ENCODE data around the gene FRY. TPM values are rescaled to one million over a fixed set of nuclear protein-coding genes. Genes with fewer than 3 reads are reported as not detected.

The FRY gene
- total and polyA plus RNA-seq, 9 of the 15 experiments (the other 6 are each of a cell fraction or from before 2014, with no cell fraction given): 0.03 to 0.31 (median 0.11) TPM; not detected in 3

DNA sequence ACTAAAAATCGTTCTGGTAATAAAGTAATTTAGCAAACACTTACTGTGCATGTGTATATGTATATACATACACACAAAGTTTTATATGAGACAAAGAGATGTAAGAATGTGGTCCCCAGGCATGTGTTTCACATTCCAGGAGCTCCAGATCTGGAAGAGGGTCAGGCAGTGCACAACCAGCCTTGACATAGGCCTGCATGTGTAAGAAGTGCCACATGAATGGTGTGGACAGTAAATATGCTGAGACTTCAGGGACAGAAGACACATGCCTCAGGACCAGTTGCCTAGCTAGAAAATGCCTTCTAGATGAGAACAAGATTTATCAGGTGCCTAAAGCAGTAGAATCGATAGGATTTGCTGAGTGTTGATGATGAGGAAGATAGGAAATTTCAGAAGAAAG lies 76.4 kb downstream of the FRY start (continued):
- TF ChIP-seq, protein P1, sequence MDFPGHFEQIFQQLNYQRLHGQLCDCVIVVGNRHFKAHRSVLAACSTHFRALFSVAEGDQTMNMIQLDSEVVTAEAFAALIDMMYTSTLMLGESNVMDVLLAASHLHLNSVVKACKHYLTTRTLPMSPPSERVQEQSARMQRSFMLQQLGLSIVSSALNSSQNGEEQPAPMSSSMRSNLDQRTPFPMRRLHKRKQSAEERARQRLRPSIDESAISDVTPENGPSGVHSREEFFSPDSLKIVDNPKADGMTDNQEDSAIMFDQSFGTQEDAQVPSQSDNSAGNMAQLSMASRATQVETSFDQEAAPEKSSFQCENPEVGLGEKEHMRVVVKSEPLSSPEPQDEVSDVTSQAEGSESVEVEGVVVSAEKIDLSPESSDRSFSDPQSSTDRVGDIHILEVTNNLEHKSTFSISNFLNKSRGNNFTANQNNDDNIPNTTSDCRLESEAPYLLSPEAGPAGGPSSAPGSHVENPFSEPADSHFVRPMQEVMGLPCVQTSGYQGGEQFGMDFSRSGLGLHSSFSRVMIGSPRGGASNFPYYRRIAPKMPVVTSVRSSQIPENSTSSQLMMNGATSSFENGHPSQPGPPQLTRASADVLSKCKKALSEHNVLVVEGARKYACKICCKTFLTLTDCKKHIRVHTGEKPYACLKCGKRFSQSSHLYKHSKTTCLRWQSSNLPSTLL (IDR thresholded peaks at IDR 0.05): no peak
- TF ChIP-seq ZNF212 (CRISPR knock-in tag; IDR thresholded peaks at IDR 0.05) (no peak), NCOR1 (IDR thresholded peaks at IDR 0.05) (no peak), ZNF175 (CRISPR knock-in tag; IDR thresholded peaks at IDR 0.05; ENCODE audit: low read depth) (no peak), ZEB2 (IDR thresholded peaks at IDR 0.05) (no peak)

DNA sequence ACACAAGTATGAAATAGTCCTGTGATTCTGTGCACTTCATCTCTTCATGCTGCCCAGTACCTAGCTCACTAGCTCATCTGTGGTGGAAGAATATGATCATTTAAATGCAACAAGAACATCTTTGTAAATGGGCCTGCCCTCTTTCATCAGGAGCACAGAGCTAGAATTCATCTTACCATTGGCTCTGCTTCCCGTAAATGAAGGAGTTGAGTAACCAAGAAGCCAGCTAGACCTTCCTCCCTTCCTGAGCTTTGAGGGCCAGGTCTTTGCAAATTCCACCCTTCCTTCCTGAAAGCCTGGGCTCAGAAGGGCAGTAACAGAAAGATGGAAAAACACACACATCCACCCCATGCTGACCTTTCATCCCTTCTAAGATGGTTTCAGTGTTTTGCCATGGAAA lies 82.0 kb downstream of the FRY start:
- Histone ChIP-seq H3K9me1 (ENCODE audit: control insufficient read depth, insufficient read depth, low read length) (no peaks in the 10 kb centered on the region), H3K79me2 (ENCODE audit: control insufficient read depth, insufficient read depth, low read length) (no peaks in the 10 kb centered on the region), H4K20me1 (replicated peaks; ENCODE audit: control insufficient read depth, insufficient read depth, low read length) (no peaks in the 10 kb centered on the region), H3K4me2 (ENCODE audit: insufficient read depth, low read length) (no peak overlapping the region), H3K4me1 (replicated peaks in 1 of 2; ENCODE audit: control insufficient read depth in 2 of 2, insufficient read depth in 2 of 2, low read length in 2 of 2) (no peaks in the 10 kb centered on the region), H3K9me3 (replicated peaks; ENCODE audit: control insufficient read depth, insufficient read depth, low read depth, low read length) (0 out of 2 replicates have a peak, but pooled peaks cover 2% of the 10 kb centered on the region), H3K36me3 (ENCODE audit: control insufficient read depth, insufficient read depth, low read length) (no peaks in the 10 kb centered on the region), H2AFZ (ENCODE audit: low read depth, low read length) (no peak overlapping the region), H3K27me3 (ENCODE audit: control insufficient read depth in 2 of 2, insufficient read depth in 2 of 2, low read length in 2 of 2) (peaks cover 0 to 6% of the 10 kb centered on the region in 2 experiments; a peak in 2 of 5 replicates), H3K27ac (ENCODE audit: extremely low read depth, low read depth, low read length) (no peak overlapping the region), H3K4me3 (no peak overlapping the region), H3K9ac (ENCODE audit: insufficient read depth in 1 of 2, low read depth in 2 of 2, low read length in 2 of 2) (no peak overlapping the region)
- DNase-seq (ENCODE audit: extremely low read depth in 1 of 4, low spot score in 3 of 4) (no peak), FAIRE-seq (no peak), ATAC-seq (no peak)
- ChIA-PET POLR2A (no interaction called here), CTCF (ENCODE audit: low intra/inter-chr PET ratio) (no interaction called here)
- intact Hi-C loops (cut with micrococcal nuclease) (no loop called here), in situ Hi-C loops (cut with MboI) (no loop called here)
- BruUV-seq (replicated peaks): no TSS peak
- WGBS (ENCODE audit: insufficient coverage, low coverage, missing lambda C conversion rate): 0% methylated on average over 1 of the region's 1 CpG
- TF ChIP-seq ZNF707 (CRISPR knock-in tag; conservative IDR thresholded peaks at IDR 0.05): no peak
- TF ChIP-seq SP1 (CRISPR knock-in tag; IDR thresholded peaks at IDR 0.05): no peak
- TF ChIP-seq TCF7 (IDR thresholded peaks at IDR 0.05; ENCODE audit: borderline replicate concordance): no peak
- no peak for TF ChIP-seq CEBPB (tag; IDR thresholded peaks at IDR 0.05)
- TF ChIP-seq CAMTA2 (CRISPR knock-in tag; conservative IDR thresholded peaks at IDR 0.05): no peak
- TF ChIP-seq MIER1 (IDR thresholded peaks at IDR 0.05; ENCODE audit: low read depth): no peak
- no peak for TF ChIP-seq HDAC3 (IDR thresholded peaks at IDR 0.05; ENCODE audit: borderline replicate concordance, partially characterized antibody)
- TF ChIP-seq, protein P1 (IDR thresholded peaks at IDR 0.05): no peak
- no peak for TF ChIP-seq MYNN (IDR thresholded peaks at IDR 0.05)
- no peak for TF ChIP-seq MYNN (CRISPR knock-in tag; IDR thresholded peaks at IDR 0.05)
- TF ChIP-seq, protein P2, sequence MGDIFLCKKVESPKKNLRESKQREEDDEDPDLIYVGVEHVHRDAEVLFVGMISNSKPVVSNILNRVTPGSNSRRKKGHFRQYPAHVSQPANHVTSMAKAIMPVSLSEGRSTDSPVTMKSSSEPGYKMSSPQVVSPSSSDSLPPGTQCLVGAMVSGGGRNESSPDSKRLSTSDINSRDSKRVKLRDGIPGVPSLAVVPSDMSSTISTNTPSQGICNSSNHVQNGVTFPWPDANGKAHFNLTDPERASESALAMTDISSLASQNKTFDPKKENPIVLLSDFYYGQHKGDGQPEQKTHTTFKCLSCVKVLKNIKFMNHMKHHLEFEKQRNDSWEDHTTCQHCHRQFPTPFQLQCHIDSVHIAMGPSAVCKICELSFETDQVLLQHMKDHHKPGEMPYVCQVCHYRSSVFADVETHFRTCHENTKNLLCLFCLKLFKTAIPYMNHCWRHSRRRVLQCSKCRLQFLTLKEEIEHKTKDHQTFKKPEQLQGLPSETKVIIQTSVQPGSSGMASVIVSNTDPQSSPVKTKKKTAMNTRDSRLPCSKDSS (IDR thresholded peaks at IDR 0.05; ENCODE audit: low read depth, partially characterized antibody): no peak
- TF ChIP-seq TCF7L2 (IDR thresholded peaks at IDR 0.05; ENCODE audit: low read depth, low read length): no peak
- no peak for TF ChIP-seq IRF2 (CRISPR knock-in tag; IDR thresholded peaks at IDR 0.05)
- no peak for TF ChIP-seq RB1 (IDR thresholded peaks at IDR 0.05; ENCODE audit: low read depth)

Data from K562 (cell line).